ENCODE data around the gene GAK. TPM values are rescaled to one million over a fixed set of nuclear protein-coding genes. Genes with fewer than 3 reads are reported as not detected.

The GAK gene
- polyA plus RNA-seq, 1 experiment = 17.0 TPM

DNA sequence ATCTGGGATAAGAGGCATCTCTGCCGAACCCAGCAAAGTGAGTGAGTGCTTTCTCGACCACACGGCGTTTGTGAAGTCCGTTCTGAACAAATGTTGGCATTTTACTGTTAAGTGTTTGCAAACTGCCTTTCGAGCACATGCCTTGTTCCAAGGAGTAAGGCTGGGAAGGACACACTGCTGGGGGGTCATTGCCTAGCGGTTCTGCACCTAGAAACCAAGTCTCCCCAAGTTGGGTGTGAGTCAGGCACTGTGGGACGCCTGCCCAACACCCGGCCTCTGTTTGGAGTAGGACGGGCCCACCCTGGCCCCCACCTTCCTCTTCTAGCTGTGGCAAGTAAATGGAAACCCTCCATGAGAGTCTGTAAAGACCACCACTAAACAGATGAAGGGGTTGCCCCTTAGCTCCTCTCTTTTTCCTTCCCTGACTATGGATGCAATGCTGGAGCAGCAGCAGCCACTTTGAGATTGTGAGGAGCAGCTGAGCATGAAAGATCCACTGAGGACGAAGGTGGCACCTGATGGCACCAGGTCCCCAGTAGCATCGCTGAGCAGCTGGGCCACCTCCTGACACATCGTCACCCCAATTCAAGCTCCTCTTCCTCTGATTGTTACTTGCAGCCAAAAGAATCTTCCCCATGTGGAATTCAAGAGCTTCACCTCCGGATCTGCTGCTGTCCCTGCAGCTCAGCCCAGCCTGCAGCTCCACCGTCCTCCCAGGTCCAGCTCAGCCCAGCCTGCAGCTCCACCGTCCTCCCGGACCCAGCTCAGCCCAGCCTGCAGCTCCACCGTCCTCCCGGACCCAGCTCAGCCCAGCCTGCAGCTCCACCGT lies 112.5 kb downstream of the GAK start:
- no peak overlapping the region for H3K4me3 ChIP-seq (ENCODE audit: low read depth, low read length)
- H3K9me3 ChIP-seq (ENCODE audit: control insufficient read depth, insufficient read depth, low read length) = peaks cover 8% of the 10 kb centered on the region; the same call in 1 of the 2 replicates
- peaks cover 59% of the 10 kb centered on the region for H3K27me3 ChIP-seq (ENCODE audit: control insufficient read depth, insufficient read depth, low read length)
- H3K27ac ChIP-seq (ENCODE audit: low read depth, low read length) = no peak overlapping the region
- DNase-seq (ENCODE audit: low read depth, low spot score) = no peak
- ChIA-PET POLR2A (no interaction called here), CTCF (no interaction called here)
- TF ChIP-seq, protein P1, sequence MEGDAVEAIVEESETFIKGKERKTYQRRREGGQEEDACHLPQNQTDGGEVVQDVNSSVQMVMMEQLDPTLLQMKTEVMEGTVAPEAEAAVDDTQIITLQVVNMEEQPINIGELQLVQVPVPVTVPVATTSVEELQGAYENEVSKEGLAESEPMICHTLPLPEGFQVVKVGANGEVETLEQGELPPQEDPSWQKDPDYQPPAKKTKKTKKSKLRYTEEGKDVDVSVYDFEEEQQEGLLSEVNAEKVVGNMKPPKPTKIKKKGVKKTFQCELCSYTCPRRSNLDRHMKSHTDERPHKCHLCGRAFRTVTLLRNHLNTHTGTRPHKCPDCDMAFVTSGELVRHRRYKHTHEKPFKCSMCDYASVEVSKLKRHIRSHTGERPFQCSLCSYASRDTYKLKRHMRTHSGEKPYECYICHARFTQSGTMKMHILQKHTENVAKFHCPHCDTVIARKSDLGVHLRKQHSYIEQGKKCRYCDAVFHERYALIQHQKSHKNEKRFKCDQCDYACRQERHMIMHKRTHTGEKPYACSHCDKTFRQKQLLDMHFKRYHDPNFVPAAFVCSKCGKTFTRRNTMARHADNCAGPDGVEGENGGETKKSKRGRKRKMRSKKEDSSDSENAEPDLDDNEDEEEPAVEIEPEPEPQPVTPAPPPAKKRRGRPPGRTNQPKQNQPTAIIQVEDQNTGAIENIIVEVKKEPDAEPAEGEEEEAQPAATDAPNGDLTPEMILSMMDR (IDR thresholded peaks at IDR 0.05; ENCODE audit: low read depth, low read length) = no peak

DNA sequence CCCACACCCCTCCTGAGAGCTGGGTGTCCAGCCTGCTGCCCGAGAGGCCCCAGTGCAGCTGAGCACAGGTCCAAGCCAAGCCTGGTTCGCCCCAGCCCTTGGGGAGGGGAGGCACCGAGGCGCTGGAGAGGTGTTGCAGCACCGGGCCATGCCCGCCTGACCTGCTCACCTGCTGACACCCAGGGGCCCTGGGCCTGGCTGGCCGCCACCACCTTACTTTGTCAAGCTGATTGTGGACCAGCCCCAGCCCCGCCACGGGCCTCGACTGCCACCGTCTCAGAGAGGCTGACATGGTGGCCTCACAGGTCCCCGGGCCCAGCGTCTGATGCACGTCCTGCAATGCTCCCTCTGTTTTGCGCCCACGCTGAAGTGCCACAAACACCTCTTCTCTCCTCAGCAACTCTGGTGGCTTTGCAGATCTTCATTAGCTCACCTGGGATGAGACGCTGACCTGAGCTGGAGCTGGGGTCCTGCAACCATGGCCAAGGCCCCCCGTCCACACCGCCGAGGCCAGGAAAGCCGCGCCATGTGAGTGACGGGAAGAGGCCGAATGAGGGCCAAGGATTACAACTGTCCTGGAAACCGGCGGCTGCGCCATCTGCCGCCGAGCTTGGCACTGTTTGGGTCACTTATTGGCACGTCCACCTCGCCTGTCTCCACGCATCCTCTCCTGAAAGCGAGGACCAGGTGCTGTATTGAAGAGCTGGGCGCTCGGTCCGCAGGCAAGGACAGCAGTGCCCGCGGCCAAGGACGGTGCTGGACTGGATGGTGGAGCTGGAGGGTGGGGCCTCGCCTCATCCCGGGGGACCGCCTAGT lies 113.8 kb downstream of the GAK start:
- Histone ChIP-seq H3K4me3 (ENCODE audit: low read depth, low read length) (no peak overlapping the region), H3K9me3 (ENCODE audit: control insufficient read depth, insufficient read depth, low read length) (peaks cover 8% of the 10 kb centered on the region; the same call in 1 of the 2 replicates), H3K27ac (ENCODE audit: low read depth, low read length) (no peak overlapping the region), H3K27me3 (ENCODE audit: control insufficient read depth, insufficient read depth, low read length) (peaks cover 56% of the 10 kb centered on the region)
- TF ChIP-seq, protein P1 (IDR thresholded peaks at IDR 0.05; ENCODE audit: low read depth, low read length) = no peak
- POLR2A ChIA-PET = no interaction called here
- CTCF ChIA-PET = no interaction called here
- DNase-seq (ENCODE audit: low read depth, low spot score) = no peak

DNA sequence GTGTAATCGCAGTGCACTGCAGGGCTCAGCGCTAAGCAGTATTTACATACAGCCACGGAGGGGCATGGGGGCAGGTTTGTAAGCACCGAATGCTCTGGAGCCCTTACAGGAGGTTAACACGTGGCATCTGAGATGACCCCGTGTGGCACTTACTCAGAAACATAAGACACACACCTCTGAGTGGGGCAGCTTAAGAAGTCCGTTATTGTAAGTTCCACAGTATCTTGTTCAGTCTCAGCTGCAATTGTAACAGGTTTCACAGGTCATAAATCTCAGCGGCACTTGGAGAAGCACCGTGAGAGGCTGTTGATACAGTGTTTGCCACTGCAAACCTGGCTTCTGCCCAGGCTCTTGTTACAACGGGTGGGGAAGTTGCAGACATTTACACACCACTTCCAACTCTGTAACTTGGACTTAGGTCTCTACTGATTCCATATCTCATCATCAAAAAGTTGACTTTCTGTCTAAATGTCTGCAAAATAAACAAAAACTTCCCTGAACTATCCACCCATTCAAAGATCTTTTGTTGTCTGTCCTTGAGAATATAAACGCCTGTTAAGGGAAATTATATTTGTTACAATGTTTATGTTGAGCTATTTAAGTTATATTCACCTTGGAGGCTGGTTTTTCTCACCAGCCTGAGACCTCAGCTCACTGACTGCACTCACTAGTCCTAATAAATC lies 116.5 kb downstream of the GAK start:
- Histone ChIP-seq H3K27ac (ENCODE audit: low read depth, low read length) (no peak overlapping the region), H3K4me3 (ENCODE audit: low read depth, low read length) (no peak overlapping the region), H3K27me3 (ENCODE audit: control insufficient read depth, insufficient read depth, low read length) (peaks cover 51% of the 10 kb centered on the region), H3K9me3 (ENCODE audit: control insufficient read depth, insufficient read depth, low read length) (peaks cover 8% of the 10 kb centered on the region; the same call in 1 of the 2 replicates)
- POLR2A ChIA-PET = interaction anchor here (0.7 kb wide), 1 partner anchor 877 kb away, joined by 3 read pairs; no protein-coding TSS in a partner anchor
- DNase-seq (ENCODE audit: low read depth, low spot score) = no peak
- TF ChIP-seq, protein P1 (IDR thresholded peaks at IDR 0.05; ENCODE audit: low read depth, low read length) = no peak
- CTCF ChIA-PET = no interaction called here

DNA sequence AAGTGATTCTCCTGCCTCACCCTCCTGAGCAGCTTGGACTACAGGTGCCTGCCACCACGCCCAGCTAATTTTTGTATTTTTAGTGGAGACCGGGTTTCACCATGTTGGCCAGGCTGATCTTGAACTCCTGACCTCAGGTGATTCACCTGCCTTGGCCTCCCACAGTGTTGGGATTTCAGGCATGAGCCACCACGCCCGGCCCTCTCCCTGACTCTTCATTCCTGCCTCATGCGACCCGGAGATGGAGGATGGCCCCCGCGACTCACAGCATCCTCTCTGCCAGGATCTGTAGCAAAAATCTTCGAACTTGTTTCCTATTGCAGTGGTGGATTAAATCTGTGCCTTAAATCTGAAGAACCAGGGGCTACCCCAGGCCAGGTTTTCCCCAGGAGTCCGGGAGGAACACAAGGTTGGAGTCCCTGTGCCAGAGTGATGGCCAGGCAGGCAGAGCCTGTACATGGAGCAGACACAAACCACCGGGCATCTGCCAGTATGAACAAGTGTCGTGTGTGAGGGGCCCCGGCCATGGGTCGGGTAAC lies 117.7 kb downstream of the GAK start:
- CTCF ChIA-PET = no interaction called here
- no peak for DNase-seq (ENCODE audit: low read depth, low spot score)
- Histone ChIP-seq H3K4me3 (ENCODE audit: low read depth, low read length) (no peak overlapping the region), H3K9me3 (ENCODE audit: control insufficient read depth, insufficient read depth, low read length) (peaks cover 4% of the 10 kb centered on the region; the same call in 1 of the 2 replicates), H3K27ac (ENCODE audit: low read depth, low read length) (no peak overlapping the region), H3K27me3 (ENCODE audit: control insufficient read depth, insufficient read depth, low read length) (peaks cover 47% of the 10 kb centered on the region)
- POLR2A ChIA-PET = no interaction called here
- TF ChIP-seq, protein P1 (IDR thresholded peaks at IDR 0.05; ENCODE audit: low read depth, low read length) = no peak
